Ishikawa (cell line): ENCODE results near the gene RUVBL1.

ENCODE experiments used
- CEBPB ChIP-seq: IDR thresholded peaks from 2 replicates; pipeline ENCODE4 v1.6.1; 2012
- CREB1 ChIP-seq: IDR thresholded peaks from 2 replicates; pipeline ENCODE4 v1.6.1; 2012; ENCODE audit warnings: low read depth
- EGR1 ChIP-seq: IDR thresholded peaks from 2 replicates; pipeline ENCODE4 v1.6.1; 2012
- EP300 ChIP-seq: IDR thresholded peaks from 2 replicates; pipeline ENCODE4 v1.6.1; 2012; ENCODE audit warnings: borderline replicate concordance
- FOXM1 ChIP-seq: IDR thresholded peaks from 2 replicates; pipeline ENCODE4 v1.6.1; 2012; ENCODE audit warnings: low read depth, borderline replicate concordance
- NFIC ChIP-seq: IDR thresholded peaks from 2 replicates; pipeline ENCODE4 v1.6.1; 2012
- RAD21 ChIP-seq: IDR thresholded peaks from 2 replicates; pipeline ENCODE4 v1.6.1; 2012; ENCODE audit warnings: low read depth
- TAF1 ChIP-seq: IDR thresholded peaks from 2 replicates; pipeline ENCODE4 v1.6.1; 2012; ENCODE audit warnings: low read depth, mild to moderate bottlenecking
- TCF12 ChIP-seq: IDR thresholded peaks from 2 replicates; pipeline ENCODE4 v1.6.1; 2012; ENCODE audit warnings: low read depth
- TEAD4 ChIP-seq: IDR thresholded peaks from 2 replicates; pipeline ENCODE4 v1.6.1; 2012
- YY1 ChIP-seq: IDR thresholded peaks from 2 replicates; pipeline ENCODE4 v1.6.1; 2012; ENCODE audit warnings: low read depth
- ZBTB7A ChIP-seq: IDR thresholded peaks from 2 replicates; pipeline ENCODE4 v1.6.1; 2012; ENCODE audit warnings: low read depth
- TF ChIP-seq, protein P1 (sequence below): IDR thresholded peaks from 2 replicates; pipeline ENCODE4 v1.6.1; 2012; ENCODE audit warnings: low read depth, mild to moderate bottlenecking
- TF ChIP-seq, protein P2 (sequence below): IDR thresholded peaks from 2 replicates; pipeline ENCODE4 v1.6.1; 2012
- TF ChIP-seq, protein P3 (sequence below): IDR thresholded peaks from 2 replicates; pipeline ENCODE4 v1.6.1; 2012

Gene RUVBL1

GRCh38 chr3:128113817-128114794 lies 9.5 kb downstream of the RUVBL1 start:
- TF ChIP-seq EP300, result no peak
- no peak for TF ChIP-seq EGR1
- no peak for TF ChIP-seq YY1
- TF ChIP-seq, protein P1, sequence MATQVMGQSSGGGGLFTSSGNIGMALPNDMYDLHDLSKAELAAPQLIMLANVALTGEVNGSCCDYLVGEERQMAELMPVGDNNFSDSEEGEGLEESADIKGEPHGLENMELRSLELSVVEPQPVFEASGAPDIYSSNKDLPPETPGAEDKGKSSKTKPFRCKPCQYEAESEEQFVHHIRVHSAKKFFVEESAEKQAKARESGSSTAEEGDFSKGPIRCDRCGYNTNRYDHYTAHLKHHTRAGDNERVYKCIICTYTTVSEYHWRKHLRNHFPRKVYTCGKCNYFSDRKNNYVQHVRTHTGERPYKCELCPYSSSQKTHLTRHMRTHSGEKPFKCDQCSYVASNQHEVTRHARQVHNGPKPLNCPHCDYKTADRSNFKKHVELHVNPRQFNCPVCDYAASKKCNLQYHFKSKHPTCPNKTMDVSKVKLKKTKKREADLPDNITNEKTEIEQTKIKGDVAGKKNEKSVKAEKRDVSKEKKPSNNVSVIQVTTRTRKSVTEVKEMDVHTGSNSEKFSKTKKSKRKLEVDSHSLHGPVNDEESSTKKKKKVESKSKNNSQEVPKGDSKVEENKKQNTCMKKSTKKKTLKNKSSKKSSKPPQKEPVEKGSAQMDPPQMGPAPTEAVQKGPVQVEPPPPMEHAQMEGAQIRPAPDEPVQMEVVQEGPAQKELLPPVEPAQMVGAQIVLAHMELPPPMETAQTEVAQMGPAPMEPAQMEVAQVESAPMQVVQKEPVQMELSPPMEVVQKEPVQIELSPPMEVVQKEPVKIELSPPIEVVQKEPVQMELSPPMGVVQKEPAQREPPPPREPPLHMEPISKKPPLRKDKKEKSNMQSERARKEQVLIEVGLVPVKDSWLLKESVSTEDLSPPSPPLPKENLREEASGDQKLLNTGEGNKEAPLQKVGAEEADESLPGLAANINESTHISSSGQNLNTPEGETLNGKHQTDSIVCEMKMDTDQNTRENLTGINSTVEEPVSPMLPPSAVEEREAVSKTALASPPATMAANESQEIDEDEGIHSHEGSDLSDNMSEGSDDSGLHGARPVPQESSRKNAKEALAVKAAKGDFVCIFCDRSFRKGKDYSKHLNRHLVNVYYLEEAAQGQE, result no peak
- TF ChIP-seq ZBTB7A, result no peak
- TF ChIP-seq TCF12, result no peak
- TF ChIP-seq TEAD4, result no peak
- TF ChIP-seq RAD21, result no peak
- TF ChIP-seq CEBPB, result no peak
- no peak for TF ChIP-seq NFIC

- TF ChIP-seq ZBTB7A, result no peak
- TF ChIP-seq RAD21, result no peak
- peak; percentile 66 for TF ChIP-seq NFIC
These were observed 11.1 kb downstream of the RUVBL1 start for GRCh38 chr3:128112357-128112968.

GRCh38 chr3:128111147-128111546 lies 12.5 kb downstream of the RUVBL1 start:
- TF ChIP-seq, protein P2, sequence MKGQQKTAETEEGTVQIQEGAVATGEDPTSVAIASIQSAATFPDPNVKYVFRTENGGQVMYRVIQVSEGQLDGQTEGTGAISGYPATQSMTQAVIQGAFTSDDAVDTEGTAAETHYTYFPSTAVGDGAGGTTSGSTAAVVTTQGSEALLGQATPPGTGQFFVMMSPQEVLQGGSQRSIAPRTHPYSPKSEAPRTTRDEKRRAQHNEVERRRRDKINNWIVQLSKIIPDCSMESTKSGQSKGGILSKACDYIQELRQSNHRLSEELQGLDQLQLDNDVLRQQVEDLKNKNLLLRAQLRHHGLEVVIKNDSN, result no peak
- no peak for TF ChIP-seq ZBTB7A
- TF ChIP-seq, protein P3, sequence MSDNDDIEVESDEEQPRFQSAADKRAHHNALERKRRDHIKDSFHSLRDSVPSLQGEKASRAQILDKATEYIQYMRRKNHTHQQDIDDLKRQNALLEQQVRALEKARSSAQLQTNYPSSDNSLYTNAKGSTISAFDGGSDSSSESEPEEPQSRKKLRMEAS, result no peak
- no peak for TF ChIP-seq CEBPB

- no peak for TF ChIP-seq EGR1
- no peak for TF ChIP-seq TCF12
- TF ChIP-seq, protein P3, result no peak
- TF ChIP-seq TEAD4, result no peak
- TF ChIP-seq, protein P1, result no peak
- no peak for TF ChIP-seq YY1
These were observed 15.8 kb downstream of the RUVBL1 start for GRCh38 chr3:128107834-128108233.

DNA sequence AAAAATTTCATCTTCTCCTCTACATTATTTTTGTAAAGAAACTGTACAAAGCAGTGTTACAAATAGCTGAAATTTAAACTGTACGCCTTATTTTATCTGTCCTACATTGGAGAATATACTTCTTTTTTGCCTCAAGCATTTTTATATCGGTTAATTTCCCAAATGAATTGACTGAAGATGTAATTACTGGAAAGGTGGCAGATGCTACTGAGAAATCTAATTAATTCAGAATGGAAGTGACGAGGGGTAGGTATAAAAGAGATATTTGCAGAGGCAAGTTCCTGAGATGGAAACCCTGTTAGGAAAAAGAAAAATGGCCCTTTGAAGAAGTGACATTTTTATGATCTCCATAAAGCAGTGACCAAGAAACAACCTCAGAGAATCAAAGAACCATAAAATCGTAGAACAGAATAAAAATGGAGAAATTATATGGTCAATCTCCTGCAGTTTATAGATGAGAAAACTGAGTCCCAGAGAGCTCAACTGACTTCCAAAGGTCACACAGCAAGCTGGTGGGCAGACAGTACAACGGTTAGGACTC lies 20.4 kb downstream of the RUVBL1 start:
- TF ChIP-seq, protein P2, result no peak
- no peak for TF ChIP-seq TAF1
- TF ChIP-seq TCF12, result no peak
- no peak for TF ChIP-seq ZBTB7A
- TF ChIP-seq, protein P1, result no peak
- no peak for TF ChIP-seq EP300
- no peak for TF ChIP-seq NFIC
- TF ChIP-seq RAD21, result no peak
- TF ChIP-seq CEBPB, result no peak
- TF ChIP-seq TEAD4, result no peak
- TF ChIP-seq YY1, result no peak
- no peak for TF ChIP-seq CREB1
- TF ChIP-seq EGR1, result no peak
- TF ChIP-seq FOXM1, result no peak
- TF ChIP-seq, protein P3, result no peak
